Nephron progenitor cell (in vitro differentiated cells): ENCODE measurements around the gene UBA5.
"Not testable (repeated sequence)": the region's sequence is repeated elsewhere in the genome, so short reads cannot be mapped to it uniquely, and the experiment has no call there.

Experiments used
- DNase-seq: peaks from one replicate; pipeline ENCODE4 v3.0.0; 2021
- H3K27ac Mint-ChIP-seq: 2 replicates; pipeline ENCODE4 v1.8.0; 2021; ENCODE audit warnings: mild to moderate bottlenecking, moderate library complexity, mixed read lengths
- H3K27me3 Mint-ChIP-seq: 2 replicates; pipeline ENCODE4 v1.8.0; 2021; ENCODE audit warnings: mild to moderate bottlenecking, low read depth, mixed read lengths; ENCODE audit not compliant: poor library complexity
- H3K36me3 Mint-ChIP-seq: 2 replicates; pipeline ENCODE4 v1.8.0; 2021; ENCODE audit warnings: low read depth, mixed read lengths
- H3K4me1 Mint-ChIP-seq: 2 replicates; pipeline ENCODE4 v1.8.0; 2021; ENCODE audit warnings: mixed read lengths
- H3K4me3 Mint-ChIP-seq: 2 replicates; pipeline ENCODE4 v1.8.0; 2021; ENCODE audit warnings: mild to moderate bottlenecking, moderate library complexity, mixed read lengths
- H3K9me3 Mint-ChIP-seq: 2 replicates; pipeline ENCODE4 v1.8.0; 2021; ENCODE audit warnings: mild to moderate bottlenecking, moderate library complexity, mixed read lengths
- TF ChIP-seq, protein P1 (sequence below): fragments of 200-600 bp; sonication (generic); IDR thresholded peaks from 2 replicates; pipeline ENCODE4 v1.5.0; 2021; ENCODE audit warnings: antibody characterized with exemption

Gene UBA5

DNA sequence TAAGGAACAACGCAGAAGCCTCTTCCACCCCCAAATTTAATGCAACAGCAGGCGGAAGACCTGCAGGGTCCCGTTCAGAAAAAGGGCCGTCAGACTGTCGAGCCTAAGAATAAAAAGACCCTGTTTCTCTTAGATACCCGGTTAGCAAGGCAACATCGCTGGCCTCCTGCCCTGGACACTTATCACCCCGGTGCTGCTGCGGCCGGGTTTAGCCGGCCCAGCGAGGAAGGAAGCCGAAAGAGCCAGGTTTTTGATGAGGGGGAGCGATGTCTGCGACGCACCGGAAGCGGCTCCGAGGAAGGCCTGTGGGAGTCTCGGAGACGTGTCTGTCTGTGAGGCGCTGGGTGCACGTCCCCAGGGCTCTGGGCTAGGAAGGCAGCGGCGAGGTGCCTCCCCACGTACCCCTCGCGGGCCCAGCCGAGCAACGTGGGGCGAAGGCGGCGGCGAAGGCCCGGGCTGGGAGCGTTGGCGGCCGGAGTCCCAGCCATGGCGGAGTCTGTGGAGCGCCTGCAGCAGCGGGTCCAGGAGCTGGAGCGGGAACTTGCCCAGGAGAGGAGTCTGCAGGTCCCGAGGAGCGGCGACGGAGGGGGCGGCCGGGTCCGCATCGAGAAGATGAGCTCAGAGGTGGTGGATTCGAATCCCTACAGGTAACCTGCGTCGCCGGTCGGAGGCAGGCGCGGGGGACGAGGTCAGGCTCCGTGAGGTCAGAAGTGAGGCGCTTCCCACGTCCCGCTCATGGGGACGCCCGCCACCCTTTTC, at the start of gene UBA5:
UBA5 (plus strand) TSS at position 278 of the 759 bp plus-strand sequence; CDS start at position 487, 209 bp downstream.
- Mint-ChIP-seq H3K36me3 (peaks cover 5% of the 10 kb centered on the region), H3K27ac (peak within 1 kb of the TSS; percentile 97), H3K9me3 (no peaks in the 10 kb centered on the region), H3K4me1 (peaks cover 41% of the 10 kb centered on the region), H3K27me3 (peaks cover 2% of the 10 kb centered on the region), H3K4me3 (peak within 1 kb of the TSS; percentile 95)
- peak; percentile 61 for DNase-seq
- TF ChIP-seq, protein P1, sequence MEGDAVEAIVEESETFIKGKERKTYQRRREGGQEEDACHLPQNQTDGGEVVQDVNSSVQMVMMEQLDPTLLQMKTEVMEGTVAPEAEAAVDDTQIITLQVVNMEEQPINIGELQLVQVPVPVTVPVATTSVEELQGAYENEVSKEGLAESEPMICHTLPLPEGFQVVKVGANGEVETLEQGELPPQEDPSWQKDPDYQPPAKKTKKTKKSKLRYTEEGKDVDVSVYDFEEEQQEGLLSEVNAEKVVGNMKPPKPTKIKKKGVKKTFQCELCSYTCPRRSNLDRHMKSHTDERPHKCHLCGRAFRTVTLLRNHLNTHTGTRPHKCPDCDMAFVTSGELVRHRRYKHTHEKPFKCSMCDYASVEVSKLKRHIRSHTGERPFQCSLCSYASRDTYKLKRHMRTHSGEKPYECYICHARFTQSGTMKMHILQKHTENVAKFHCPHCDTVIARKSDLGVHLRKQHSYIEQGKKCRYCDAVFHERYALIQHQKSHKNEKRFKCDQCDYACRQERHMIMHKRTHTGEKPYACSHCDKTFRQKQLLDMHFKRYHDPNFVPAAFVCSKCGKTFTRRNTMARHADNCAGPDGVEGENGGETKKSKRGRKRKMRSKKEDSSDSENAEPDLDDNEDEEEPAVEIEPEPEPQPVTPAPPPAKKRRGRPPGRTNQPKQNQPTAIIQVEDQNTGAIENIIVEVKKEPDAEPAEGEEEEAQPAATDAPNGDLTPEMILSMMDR, result no peak

GRCh38 chr3:132615301-132615700, 44.8 kb upstream of the UBA5 start:
- DNase-seq, H3K27me3 Mint-ChIP-seq, H3K4me3 Mint-ChIP-seq, H3K27ac Mint-ChIP-seq, H3K4me1 Mint-ChIP-seq: not testable (repeated sequence)
- Mint-ChIP-seq H3K36me3 (peaks cover 59% of the 10 kb centered on the region), H3K9me3 (peaks cover 40% of the 10 kb centered on the region)

GRCh38 chr3:132615881-132616280, 44.2 kb upstream of the UBA5 start:
- Mint-ChIP-seq H3K27ac (no peak overlapping the region), H3K27me3 (no peaks in the 10 kb centered on the region), H3K4me1 (no peaks in the 10 kb centered on the region), H3K36me3 (peaks cover 61% of the 10 kb centered on the region), H3K4me3 (no peak overlapping the region), H3K9me3 (peaks cover 36% of the 10 kb centered on the region)
- TF ChIP-seq, protein P1, result no peak
- no peak for DNase-seq

- no peaks in the 10 kb centered on the region for H3K4me1 Mint-ChIP-seq
- TF ChIP-seq, protein P1, result no peak
- no peaks in the 10 kb centered on the region for H3K27me3 Mint-ChIP-seq
- H3K27ac Mint-ChIP-seq, result no peak overlapping the region
- DNase-seq, result no peak
- H3K36me3 Mint-ChIP-seq, result peaks cover 60% of the 10 kb centered on the region
- H3K4me3 Mint-ChIP-seq, result no peak overlapping the region
- H3K9me3 Mint-ChIP-seq, result peaks cover 27% of the 10 kb centered on the region
These were observed 43.3 kb upstream of the UBA5 start for GRCh38 chr3:132616780-132617179.

DNA sequence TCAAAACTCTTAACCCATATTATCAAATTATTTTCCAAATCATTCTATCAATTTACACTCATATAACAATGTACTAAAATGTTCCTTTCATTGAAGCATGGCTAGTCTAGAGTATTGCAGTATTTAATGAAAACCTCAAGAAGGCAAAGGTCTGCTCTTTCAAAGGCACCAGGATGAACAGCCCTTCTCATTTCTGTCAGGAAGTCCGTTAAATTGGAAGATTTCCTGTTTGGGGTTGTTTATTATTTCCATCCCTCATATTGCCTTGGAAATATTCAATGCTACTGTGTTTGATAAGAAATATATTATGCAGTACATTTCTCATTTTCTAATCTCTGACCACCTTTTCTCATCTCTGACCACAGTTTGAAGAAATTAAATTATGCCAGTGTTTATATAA, 38.0 kb upstream of the UBA5 start:
- Mint-ChIP-seq H3K4me3 (no peak overlapping the region), H3K9me3 (no peaks in the 10 kb centered on the region), H3K4me1 (no peaks in the 10 kb centered on the region), H3K36me3 (peaks cover 42% of the 10 kb centered on the region), H3K27ac (no peak overlapping the region), H3K27me3 (no peaks in the 10 kb centered on the region)
- TF ChIP-seq, protein P1, result no peak
- no peak for DNase-seq

- Mint-ChIP-seq H3K27me3 (no peaks in the 10 kb centered on the region), H3K36me3 (peaks cover 42% of the 10 kb centered on the region), H3K9me3 (no peaks in the 10 kb centered on the region), H3K27ac (no peak overlapping the region), H3K4me3 (no peak overlapping the region), H3K4me1 (no peaks in the 10 kb centered on the region)
- TF ChIP-seq, protein P1, result no peak
- DNase-seq, result no peak
These were observed 37.4 kb upstream of the UBA5 start for GRCh38 chr3:132622761-132623160.
